HG02970 (cell line): Measurements from ENCODE around the gene PLPPR4.

Source experiments
- ATAC-seq: cut with Tn5 transposase; IDR thresholded peaks from one replicate; pipeline ENCODE4 v1.9.1; 2021; ENCODE audit warnings: mild to moderate bottlenecking, moderate library complexity, moderate number of reproducible peaks; ENCODE audit not compliant: unreplicated experiment, low FRiP score

The PLPPR4 gene

GRCh38 chr1:99332561-99332960 lies 68.3 kb downstream of the PLPPR4 start:
- no peak for ATAC-seq

- ATAC-seq, result no peak
Measured at GRCh38 chr1:99334991-99335390, 70.7 kb downstream of the PLPPR4 start.

GRCh38 chr1:99347041-99347684 lies 82.9 kb downstream of the PLPPR4 start:
- ATAC-seq, result no peak

GRCh38 chr1:99348397-99349132 lies 84.3 kb downstream of the PLPPR4 start:
- ATAC-seq, result no peak

- ATAC-seq, result no peak
Measured at GRCh38 chr1:99352821-99353220, 88.5 kb downstream of the PLPPR4 start.

GRCh38 chr1:99358770-99359169 lies 94.5 kb downstream of the PLPPR4 start:
- ATAC-seq, result no peak
